Metanephros (tissue), 1 donor: ENCODE measurements around the gene BZW2. TPM values are rescaled to one million over a fixed set of nuclear protein-coding genes. Genes with fewer than 3 reads are reported as not detected.

ENCODE experiments used
- total RNA-seq: library from RNA; depleted of rRNA; stranded (reverse); fragments of >200 nt; gene quantifications from one replicate; pipeline ENCODE4 v1.2.3, GENCODE V29; 2014

The BZW2 gene
- total RNA-seq, result 71.6 TPM

DNA sequence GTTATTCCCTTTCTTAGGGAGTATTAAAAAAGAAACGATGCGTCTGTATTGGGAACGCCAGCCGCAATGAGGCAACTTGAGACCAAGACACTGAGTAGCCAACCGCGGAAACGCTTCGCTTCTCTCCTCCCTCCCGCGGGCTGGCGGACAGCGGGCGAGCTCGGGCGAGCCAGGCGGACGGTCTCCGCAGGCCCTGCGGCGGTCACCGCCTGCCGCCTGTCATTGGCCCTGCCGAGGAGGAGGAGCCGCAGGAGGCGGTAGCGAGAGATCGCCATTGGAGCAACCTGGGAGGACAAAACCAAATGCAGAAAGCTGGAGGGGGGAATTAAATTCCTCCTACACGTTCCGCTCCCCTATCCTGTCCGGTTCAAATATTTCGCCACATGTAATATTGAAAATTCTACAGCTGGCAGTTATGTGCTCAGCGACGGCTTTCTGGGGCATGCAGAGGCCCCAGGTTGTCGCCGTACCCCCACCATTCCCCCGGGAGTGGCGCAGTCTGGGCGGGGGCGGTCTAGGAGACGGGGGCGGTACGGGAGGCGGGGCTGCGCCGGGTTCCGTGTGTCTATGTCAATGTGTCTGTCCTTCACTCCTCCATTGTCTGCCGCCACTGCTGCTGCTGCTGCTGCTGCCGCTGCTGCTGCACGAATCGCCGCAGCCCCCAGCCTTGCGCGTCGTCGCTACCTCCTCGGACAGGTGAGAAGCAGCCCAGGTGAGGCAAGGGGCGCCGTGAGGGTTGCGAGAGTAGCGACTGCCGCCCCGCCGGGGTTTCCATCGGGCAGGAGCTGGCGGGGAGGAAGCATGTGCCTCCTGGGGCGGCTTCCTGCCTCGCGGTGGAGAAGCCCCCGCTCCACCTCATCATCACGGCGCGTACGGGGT is at the start of gene BZW2, which contains the start of gene ANKMY2:
BZW2 (plus strand) TSS at position 589 of the 879 bp plus-strand sequence. CDS start 19,263 bp downstream, outside the sequence.
ANKMY2 (minus strand) TSS at position 162 of the 879 bp plus-strand sequence. CDS start 181 bp downstream, outside the sequence.

DNA sequence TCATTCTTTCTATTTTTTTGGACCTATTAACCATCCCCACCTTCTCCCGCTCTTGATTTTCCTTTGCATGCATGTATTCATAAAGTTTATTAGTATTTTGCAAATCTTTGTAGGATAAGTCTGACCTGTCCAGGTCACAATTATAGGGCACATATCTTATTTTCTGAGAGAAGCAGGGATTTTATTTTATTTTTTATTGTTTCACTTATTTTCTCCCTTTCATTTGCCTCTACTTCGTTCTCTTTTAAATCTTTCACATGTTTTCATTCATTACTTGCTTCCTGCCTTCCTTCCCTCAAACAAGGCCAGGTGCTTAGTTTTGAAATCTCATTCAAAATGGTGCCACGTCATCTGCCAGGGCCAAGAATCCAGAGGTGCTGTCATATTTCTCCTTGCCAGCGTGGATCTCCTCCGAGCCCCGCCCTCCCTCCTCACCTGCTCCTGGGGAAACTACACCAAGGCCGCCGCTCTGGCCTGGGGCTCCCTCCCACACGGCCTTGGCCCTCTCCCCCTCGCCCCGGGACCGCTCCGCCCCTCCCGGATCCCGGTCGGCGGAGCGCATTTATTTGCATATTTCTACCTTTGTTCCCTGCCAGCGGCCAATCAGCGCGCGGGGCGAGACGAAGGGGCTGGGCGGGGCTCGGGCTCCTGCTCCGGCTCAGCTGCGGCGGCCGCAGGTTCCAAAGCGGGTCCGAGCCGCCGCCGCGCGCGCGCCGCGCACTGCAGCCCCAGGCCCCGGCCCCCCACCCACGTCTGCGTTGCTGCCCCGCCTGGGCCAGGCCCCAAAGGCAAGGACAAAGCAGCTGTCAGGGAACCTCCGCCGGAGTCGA is 107.3 kb downstream of the BZW2 start, which contains the start of gene TSPAN13:
TSPAN13 (plus strand) TSS at position 654 of the 830 bp plus-strand sequence. CDS start 213 bp downstream, outside the sequence.

Other genes starting within 250 kb of the BZW2 start
- 6.8 TPM for gene CRPPA, start 224.6 kb upstream of the BZW2 start, total RNA-seq
- 28.8 TPM for gene SOSTDC1, start 180.4 kb upstream of the BZW2 start, total RNA-seq
- not detected for gene LRRC72, start 119.4 kb upstream of the BZW2 start, total RNA-seq
- 25.2 TPM for gene ANKMY2, start 427 bp upstream of the BZW2 start, total RNA-seq
- 16.8 TPM for gene TSPAN13, start 107.6 kb downstream of the BZW2 start, total RNA-seq
- 26.9 TPM for gene AGR2, start 158.8 kb downstream of the BZW2 start, total RNA-seq
- gene AGR3, start 235.8 kb downstream of the BZW2 start, total RNA-seq, result 1.1 TPM